Heart left ventricle (tissue), 16 donors: Measurements from ENCODE around the gene GLDC. TPM values are rescaled to one million over a fixed set of nuclear protein-coding genes. Genes with fewer than 3 reads are reported as not detected.

Experiments
- ATAC-seq, 4 donors: fragments of 200-7000 bp; cut with Tn5 transposase; one replicate each; pipeline ENCODE4 v1.9.1; 2020 to 2022; ENCODE audit warnings: moderate library complexity in 4 of 4, mild to moderate bottlenecking in 3 of 4, moderate number of reproducible peaks in 1 of 4
- DNase-seq, 5 donors: peaks; one replicate each; pipeline ENCODE4 v3.0.0-alpha.2; 2020
- H3K27ac ChIP-seq, 12 donors: fragments of 200-600 bp; sonication (generic) in 4 of 12; one replicate each; pipeline versions ENCODE4 v1.5.0 to v1.8.0; 2016 to 2022; ENCODE audit warnings: mild to moderate bottlenecking in 2 of 12
- H3K27me3 ChIP-seq, 9 donors: fragments of 200-600 bp; sonication (generic) in 2 of 9; one replicate each; pipeline versions ENCODE4 v1.5.1 to v1.8.0; 2016 to 2022; ENCODE audit warnings: mild to moderate bottlenecking in 3 of 9
- H3K36me3 ChIP-seq, 9 donors: fragments of 200-600 bp; sonication (generic) in 2 of 9; one replicate each; pipeline versions ENCODE4 v1.5.0 to v1.8.0; 2018 to 2022; ENCODE audit warnings: mild to moderate bottlenecking in 2 of 9
- H3K4me1 ChIP-seq, 12 donors: fragments of 200-600 bp; sonication (generic) in 4 of 12; one replicate each; pipeline versions ENCODE4 v1.5.0 to v1.8.0; 2016 to 2022; ENCODE audit warnings: mild to moderate bottlenecking in 3 of 12
- H3K4me3 ChIP-seq, 12 donors: fragments of 200-600 bp; sonication (generic) in 4 of 12; one replicate each; pipeline versions ENCODE4 v1.5.0 to v1.8.0; 2017 to 2022; ENCODE audit warnings: mild to moderate bottlenecking in 9 of 12, moderate library complexity in 4 of 12
- H3K9me3 ChIP-seq, 12 donors: fragments of 200-600 bp; sonication (generic) in 4 of 12; one replicate each; pipeline versions ENCODE4 v1.5.0 to v1.8.0; 2016 to 2022; ENCODE audit warnings: mild to moderate bottlenecking in 1 of 12
- POLR2A ChIP-seq, 2 donors: fragments of 450-650 bp; IDR thresholded peaks; one replicate each; pipeline ENCODE4 v1.6.1; 2017; ENCODE audit warnings: antibody characterized with exemption in 2 of 2, mild to moderate bottlenecking in 2 of 2, moderate library complexity in 2 of 2
- WGBS, 4 donors: extraction: QIAGEN DNeasy Blood & Tissue Kit in 2 of 4; methylation state at CpG; one replicate each; pipeline versions ENCODE4 v1.1.5 to v1.1.7; 2013 to 2018; 5-methylcytosine and 5-hydroxymethylcytosine counted together
- intact Hi-C, 10 donors: fragments of 100-400 bp; cut with DNase I; formaldehyde crosslinking; loops; one replicate each; pipeline versions ENCODE4 v1.11.1 to v1.14.2; 2022
- polyA plus RNA-seq, 2 donors: library from polyadenylated mRNA; stranded (reverse); fragments of 200-250 nt; gene quantifications; one replicate each; pipeline ENCODE4 v1.2.3, GENCODE V29; 2013
- total RNA-seq, 9 donors: library from RNA; depleted of rRNA in 2 of 9; stranded (reverse); fragments of >200 nt in 2 of 9; fragmentation: NEBNext Ultra II Directional in 3 of 9; extraction: Animal tissue kit (Norgen Biotek cat#: 25700) in 3 of 9; gene quantifications; one replicate each; pipeline versions ENCODE4 v1.1.0 to v1.2.4, GENCODE V29; 2016 to 2023
- TF ChIP-seq, protein P1 (sequence below), 12 donors: fragments of 200-600 bp; sonication (generic) in 4 of 12; IDR thresholded peaks; one replicate each; pipeline versions ENCODE4 v1.5.0 to v1.8.0; 2018 to 2022; ENCODE audit warnings: antibody characterized with exemption in 12 of 12, mild to moderate bottlenecking in 5 of 12
- donor health status: ischemic (EF 13 %, LVEDD 7.1; RV severe dilation, severe dysfunction).
- donor health status: healthy with polysubstance abuse.
- donor health status: DM: no; HTN: yes; CAD: no.
- donor health status: DM: no; HTN: no; CAD: no.
- donor health status: ischemic (EF 25% LVEDD 6.9; RV normal size, moderate dysfunction).
- donor health status: ischemic (EF 25% LVEDD 5.7; RV mildly dilated, moderate dysfunction).
- donor health status: healthy.
- donor health status: DM: yes; HTN: yes; CAD: no.
- donor health status: ischemic (EF 35%, LVEDD 5.7; RV mildly dilated, moderate dysfunction).
- donor health status: nonischemic (EF 11% LVEDD 7.7; RV severe dilation, severe dysfunction).
- donor health status: DM: yes; HTN: yes; CAD: no.
- donor health status: PGD.
- donor health status: ischemic (EF 29% LVEDD 5.4; RV normal size, mild dysfunction).
- donor health status: nonischemic (EF 23%, LVEDD 6.1; RV moderate dilation, normal function).

The GLDC gene
- total and polyA plus RNA-seq, 11 donors: 0.26 to 0.53 TPM; not detected in 9

DNA sequence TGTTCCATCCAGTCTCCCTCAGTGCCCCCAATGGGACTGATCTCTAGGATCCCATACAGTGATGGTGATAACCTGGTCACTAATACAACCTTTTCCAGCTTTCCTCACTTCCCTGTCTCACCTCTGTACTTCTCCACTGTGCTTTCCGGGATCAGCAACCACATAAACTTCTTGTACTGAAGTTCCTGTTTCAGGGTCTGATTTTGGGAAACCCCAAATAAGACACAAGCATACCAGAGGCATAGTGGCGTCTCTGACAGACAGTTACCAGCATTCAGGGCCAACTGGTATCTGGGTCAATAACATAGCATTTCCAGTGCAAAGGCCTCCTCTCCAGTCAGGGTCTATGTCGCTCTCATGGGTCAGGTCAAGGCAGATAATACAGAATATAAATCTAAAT lies 64.3 kb downstream of the GLDC start:
- H3K36me3 ChIP-seq: no peaks in the 10 kb centered on the region
- no peaks in the 10 kb centered on the region for H3K9me3 ChIP-seq
- peaks cover 0 to 14% (median 0%) of the 10 kb centered on the region in 9 donors for H3K27me3 ChIP-seq
- intact Hi-C loops: loop anchor here in 6 of 10 donors (5.0 to 10.0 kb wide), 7 partner anchors 84 to 266 kb away; no protein-coding TSS in a partner anchor
- 84 to 90% (median 88%) methylated on average over 3 of the region's 3 CpGs for WGBS, 4 donors
- TF ChIP-seq, protein P1, sequence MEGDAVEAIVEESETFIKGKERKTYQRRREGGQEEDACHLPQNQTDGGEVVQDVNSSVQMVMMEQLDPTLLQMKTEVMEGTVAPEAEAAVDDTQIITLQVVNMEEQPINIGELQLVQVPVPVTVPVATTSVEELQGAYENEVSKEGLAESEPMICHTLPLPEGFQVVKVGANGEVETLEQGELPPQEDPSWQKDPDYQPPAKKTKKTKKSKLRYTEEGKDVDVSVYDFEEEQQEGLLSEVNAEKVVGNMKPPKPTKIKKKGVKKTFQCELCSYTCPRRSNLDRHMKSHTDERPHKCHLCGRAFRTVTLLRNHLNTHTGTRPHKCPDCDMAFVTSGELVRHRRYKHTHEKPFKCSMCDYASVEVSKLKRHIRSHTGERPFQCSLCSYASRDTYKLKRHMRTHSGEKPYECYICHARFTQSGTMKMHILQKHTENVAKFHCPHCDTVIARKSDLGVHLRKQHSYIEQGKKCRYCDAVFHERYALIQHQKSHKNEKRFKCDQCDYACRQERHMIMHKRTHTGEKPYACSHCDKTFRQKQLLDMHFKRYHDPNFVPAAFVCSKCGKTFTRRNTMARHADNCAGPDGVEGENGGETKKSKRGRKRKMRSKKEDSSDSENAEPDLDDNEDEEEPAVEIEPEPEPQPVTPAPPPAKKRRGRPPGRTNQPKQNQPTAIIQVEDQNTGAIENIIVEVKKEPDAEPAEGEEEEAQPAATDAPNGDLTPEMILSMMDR (IDR thresholded peaks at IDR 0.05): no peak
- TF ChIP-seq POLR2A (IDR thresholded peaks at IDR 0.05): no peak
- no peak overlapping the region for H3K27ac ChIP-seq
- DNase-seq: no peak
- H3K4me3 ChIP-seq: no peak overlapping the region
- peaks cover 0 to 4% (median 0%) of the 10 kb centered on the region in 12 donors for H3K4me1 ChIP-seq
- no peak for ATAC-seq

DNA sequence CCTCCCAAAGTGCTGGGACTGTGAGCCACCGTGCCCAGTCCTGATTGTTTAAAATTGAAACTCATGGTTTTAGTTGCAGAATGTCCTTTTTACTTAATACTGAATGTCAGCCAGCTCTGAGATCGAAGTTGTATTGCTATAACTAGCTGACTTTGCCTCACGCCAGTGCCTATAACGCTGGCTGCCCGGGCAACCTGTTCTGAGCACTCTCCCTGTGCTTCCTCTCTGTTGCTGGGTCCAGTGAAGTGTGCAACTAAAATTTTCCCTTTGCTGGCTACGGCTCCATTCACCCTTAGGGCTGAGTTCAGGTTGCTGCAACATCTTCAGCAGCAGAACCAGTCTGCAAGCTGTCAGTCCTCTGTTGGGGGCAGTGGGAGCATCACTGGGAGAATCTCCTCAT lies 65.9 kb downstream of the GLDC start:
- H3K4me3 ChIP-seq: no peak overlapping the region
- intact Hi-C loops: loop anchor here in 6 of 10 donors (5.0 to 10.0 kb wide), 7 partner anchors 85 to 268 kb away; no protein-coding TSS in a partner anchor
- TF ChIP-seq, protein P1 (IDR thresholded peaks at IDR 0.05): no peak
- TF ChIP-seq POLR2A (IDR thresholded peaks at IDR 0.05): no peak
- no peaks in the 10 kb centered on the region for H3K36me3 ChIP-seq
- peaks cover 0 to 14% (median 0%) of the 10 kb centered on the region in 9 donors for H3K27me3 ChIP-seq
- ATAC-seq (no peak), DNase-seq (no peak)
- no peak overlapping the region for H3K27ac ChIP-seq
- peaks cover 0 to 4% (median 0%) of the 10 kb centered on the region in 12 donors for H3K4me1 ChIP-seq
- WGBS, 4 donors: 86 to 93% (median 89%) methylated on average over 6 of the region's 6 CpGs
- H3K9me3 ChIP-seq: no peaks in the 10 kb centered on the region

GRCh38 chr9:6576987-6577386 lies 68.5 kb downstream of the GLDC start:
- Histone ChIP-seq H3K27ac (no peak overlapping the region), H3K4me3 (no peak overlapping the region), H3K36me3 (no peaks in the 10 kb centered on the region), H3K9me3 (no peaks in the 10 kb centered on the region), H3K4me1 (no peaks in the 10 kb centered on the region), H3K27me3 (peaks cover 0 to 14% (median 0%) of the 10 kb centered on the region in 9 donors)
- DNase-seq: no peak
- 90 to 95% (median 93%) methylated on average over 6 of the region's 6 CpGs for WGBS, 4 donors
- TF ChIP-seq POLR2A (IDR thresholded peaks at IDR 0.05): no peak
- intact Hi-C loops: no loop called here
- no peak for ATAC-seq

- intact Hi-C loops: no loop called here
- Histone ChIP-seq H3K27ac (no peak overlapping the region), H3K4me1 (no peaks in the 10 kb centered on the region), H3K27me3 (peaks cover 0 to 19% (median 0%) of the 10 kb centered on the region in 9 donors), H3K36me3 (no peaks in the 10 kb centered on the region), H3K4me3 (no peak overlapping the region), H3K9me3 (no peaks in the 10 kb centered on the region)
- TF ChIP-seq, protein P1 (IDR thresholded peaks at IDR 0.05): no peak
- no peak for TF ChIP-seq POLR2A (IDR thresholded peaks at IDR 0.05)
- ATAC-seq (no peak), DNase-seq (no peak)
- 57 to 65% (median 59%) methylated on average over 4 of the region's 4 CpGs for WGBS, 4 donors
These were observed 70.0 kb downstream of the GLDC start for GRCh38 chr9:6575324-6576034.
